DMS114 treated with DMSO at 0.1 percent for 48 hours (cell line): ENCODE results near the gene CNKSR2.

Source experiments
- DNase-seq: peaks from one replicate; lab custom pipeline; 2025; ENCODE audit not compliant: unreplicated experiment; lab: John Stamatoyannopoulos, UW

Gene CNKSR2

GRCh38 chrX:21374163-21374993 lies at the start of gene CNKSR2:
TSS of gene CNKSR2 (plus strand) at chrX:21374418. CDS start at chrX:21374898, 480 bp downstream.
- peak; percentile 5 for DNase-seq

- no peak for DNase-seq
Observed at GRCh38 chrX:21354725-21355124, 19.5 kb upstream of the CNKSR2 start.

- DNase-seq = no peak
Observed at GRCh38 chrX:21355831-21356230, 18.4 kb upstream of the CNKSR2 start.

- DNase-seq = no peak
Observed at GRCh38 chrX:21369613-21370012, 4.6 kb upstream of the CNKSR2 start.

- DNase-seq = no peak
Observed at GRCh38 chrX:21373001-21373400, 1.2 kb upstream of the CNKSR2 start.

- DNase-seq = peak; percentile 5
Observed at GRCh38 chrX:21373637-21374162, 518 bp upstream of the CNKSR2 start.

- no peak for DNase-seq
Observed at GRCh38 chrX:21374994-21375707, 933 bp downstream of the CNKSR2 start.

GRCh38 chrX:21375708-21376009 lies 1.4 kb downstream of the CNKSR2 start:
- peak; percentile 17 for DNase-seq

GRCh38 chrX:21376636-21377035 lies 2.4 kb downstream of the CNKSR2 start:
- DNase-seq = no peak

- no peak for DNase-seq
Observed at GRCh38 chrX:21379991-21380390, 5.8 kb downstream of the CNKSR2 start.

- DNase-seq = no peak
Observed at GRCh38 chrX:21382715-21383114, 8.5 kb downstream of the CNKSR2 start.

- no peak for DNase-seq
Observed at GRCh38 chrX:21383546-21383945, 9.3 kb downstream of the CNKSR2 start.

- DNase-seq = no peak
Observed at GRCh38 chrX:21384178-21384577, 10.0 kb downstream of the CNKSR2 start.

- no peak for DNase-seq
Observed at GRCh38 chrX:21394792-21395191, 20.6 kb downstream of the CNKSR2 start.

- DNase-seq = no peak
Observed at GRCh38 chrX:21398426-21398825, 24.2 kb downstream of the CNKSR2 start.

GRCh38 chrX:21400408-21401121 lies 26.3 kb downstream of the CNKSR2 start:
- no peak for DNase-seq

GRCh38 chrX:21408307-21408706 lies 34.1 kb downstream of the CNKSR2 start:
- no peak for DNase-seq

GRCh38 chrX:21408788-21409187 lies 34.6 kb downstream of the CNKSR2 start:
- no peak for DNase-seq

GRCh38 chrX:21412029-21412428 lies 37.8 kb downstream of the CNKSR2 start:
- no peak for DNase-seq

GRCh38 chrX:21412883-21413282 lies 38.7 kb downstream of the CNKSR2 start:
- no peak for DNase-seq

GRCh38 chrX:21427086-21427485 lies 52.9 kb downstream of the CNKSR2 start:
- DNase-seq = no peak

GRCh38 chrX:21437036-21437435 lies 62.8 kb downstream of the CNKSR2 start:
- DNase-seq = no peak
